SJCRH30 (cell line): ENCODE results near the gene UTF1. TPM values are rescaled to one million over a fixed set of nuclear protein-coding genes. Genes with fewer than 3 reads are reported as not detected.

ENCODE experiments used
- DNase-seq, 2 experiments: peaks; one replicate each; pipeline ENCODE4 v3.0.0-alpha.2; 2015 to 2020
- H3K27ac ChIP-seq: fragments of 250-450 bp; sonication (Bioruptor Pico); 2 replicates; pipeline ENCODE4 v1.5.1; 2020; ENCODE audit warnings: mild to moderate bottlenecking, moderate library complexity
- H3K27me3 ChIP-seq: fragments of 250-450 bp; sonication (Bioruptor Pico); 2 replicates; pipeline ENCODE4 v1.5.1; 2020; ENCODE audit warnings: mild to moderate bottlenecking, moderate library complexity
- H3K36me3 ChIP-seq: fragments of 250-450 bp; sonication (Bioruptor Pico); 2 replicates; pipeline ENCODE4 v1.5.1; 2020; ENCODE audit warnings: mild to moderate bottlenecking, moderate library complexity
- H3K4me1 ChIP-seq: fragments of 250-450 bp; sonication (Bioruptor Pico); 2 replicates; pipeline ENCODE4 v1.5.1; 2020; ENCODE audit warnings: mild to moderate bottlenecking, moderate library complexity
- H3K4me3 ChIP-seq: fragments of 250-450 bp; sonication (Bioruptor Pico); 2 replicates; pipeline ENCODE4 v1.5.1; 2020; ENCODE audit warnings: mild to moderate bottlenecking, moderate library complexity
- H3K9me3 ChIP-seq: fragments of 250-450 bp; sonication (Bioruptor Pico); replicated peaks from 2 replicates; pipeline ENCODE4 v1.5.1; 2020; ENCODE audit warnings: mild to moderate bottlenecking, moderate library complexity
- total RNA-seq: library from RNA; depleted of rRNA; stranded (reverse); fragments of >200 nt; shearing (Covaris generic); gene quantifications from 2 replicates; pipeline ENCODE4 v1.2.3, GENCODE V29; 2014; rRNA removed

UTF1 gene
- total RNA-seq, 1 experiment from 2014 or later: not detected

DNA sequence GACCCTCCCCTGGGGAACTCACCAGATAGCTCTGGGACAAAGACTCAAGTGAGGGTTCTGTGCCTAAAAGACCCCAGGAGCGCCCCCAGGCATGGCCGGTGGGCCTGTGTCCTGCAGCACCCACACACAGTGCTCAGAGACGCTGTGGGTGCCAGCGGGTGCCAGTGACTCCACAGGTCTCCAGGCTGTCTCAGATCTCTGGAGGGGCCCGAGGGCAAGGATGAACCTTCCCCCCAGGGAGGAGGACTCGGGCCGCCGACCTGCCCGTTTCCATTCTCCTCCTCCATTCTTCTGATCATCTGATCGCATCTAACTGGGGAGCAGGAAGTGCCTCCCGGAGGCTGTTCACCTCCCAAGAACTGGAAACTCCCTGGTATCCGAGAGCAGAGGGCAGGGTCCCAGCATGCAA is 45.7 kb downstream of the UTF1 start:
- no peak for DNase-seq
- H3K4me3 ChIP-seq: no peak overlapping the region
- H3K27ac ChIP-seq: no peak overlapping the region
- no peaks in the 10 kb centered on the region for H3K36me3 ChIP-seq
- no peaks in the 10 kb centered on the region for H3K9me3 ChIP-seq
- H3K27me3 ChIP-seq: no peaks in the 10 kb centered on the region
- no peaks in the 10 kb centered on the region for H3K4me1 ChIP-seq

DNA sequence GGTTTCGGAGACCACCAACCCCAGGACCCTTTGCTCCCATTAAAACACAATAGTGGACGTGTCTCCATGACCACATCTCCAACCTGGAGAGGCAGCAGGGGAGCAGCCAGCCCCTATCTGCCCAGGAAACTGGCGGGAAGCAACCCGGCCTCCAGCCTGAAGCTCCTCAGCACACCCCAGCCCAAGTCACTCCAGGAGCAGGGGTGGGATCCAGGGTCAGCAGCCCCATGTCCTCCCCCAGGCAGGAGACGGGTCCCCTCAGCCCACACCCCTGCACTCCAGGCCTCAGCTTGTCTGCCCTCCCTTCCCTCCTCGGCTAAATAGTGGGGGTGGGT is 46.0 kb downstream of the UTF1 start:
- DNase-seq: no peak
- Histone ChIP-seq H3K27me3 (no peaks in the 10 kb centered on the region), H3K4me1 (no peaks in the 10 kb centered on the region), H3K27ac (no peak overlapping the region), H3K4me3 (no peak overlapping the region), H3K9me3 (no peaks in the 10 kb centered on the region), H3K36me3 (no peaks in the 10 kb centered on the region)

DNA sequence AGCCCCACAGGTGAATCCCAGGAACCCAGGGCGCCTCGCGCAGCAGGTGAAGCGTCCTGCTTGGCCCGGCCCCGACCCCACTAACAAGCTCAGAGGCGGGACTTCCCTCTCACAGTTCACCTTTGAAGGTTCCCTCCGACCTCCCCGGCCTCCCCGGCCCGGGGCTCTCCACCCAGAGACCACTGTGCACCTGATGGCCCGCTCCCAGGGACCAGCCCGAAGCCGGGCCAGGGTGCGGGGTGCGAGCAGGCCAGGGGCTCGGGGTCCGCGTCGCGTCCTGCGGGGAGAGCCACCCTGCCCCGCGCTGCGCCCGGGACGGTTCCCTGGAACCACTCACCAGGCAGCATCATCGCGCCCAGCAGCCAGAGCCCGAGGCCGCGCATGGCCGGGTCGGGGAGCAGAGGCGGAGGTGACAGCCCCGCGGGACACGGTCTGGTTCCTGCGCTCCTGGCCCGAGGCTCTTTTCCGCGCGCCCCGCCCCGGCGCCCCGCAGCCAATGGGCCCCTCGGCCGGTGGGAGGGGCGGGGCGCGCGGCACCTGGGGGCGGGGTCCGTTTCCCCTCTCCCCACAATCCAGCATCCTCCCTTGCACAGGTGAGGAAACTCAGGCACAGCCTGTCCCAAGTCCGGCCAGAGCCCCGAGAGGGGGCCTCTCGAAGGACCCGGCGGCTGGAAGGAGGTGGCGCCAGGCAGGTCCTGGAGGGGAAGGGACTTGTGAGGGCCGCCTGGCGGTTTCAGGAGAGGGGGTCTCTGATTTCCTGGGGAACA is 46.6 kb downstream of the UTF1 start, which contains the start of gene ADAM8:
TSS of gene ADAM8 (minus strand) at position 434 of the 767 bp plus-strand sequence. CDS start at position 383, 51 bp downstream.
- H3K36me3 ChIP-seq: no peaks in the 10 kb centered on the region
- no peaks in the 10 kb centered on the region for H3K9me3 ChIP-seq
- no peak for DNase-seq
- no peaks in the 10 kb centered on the region for H3K4me1 ChIP-seq
- no peaks in the 10 kb centered on the region for H3K27me3 ChIP-seq
- no peak within 1 kb of the TSS for H3K4me3 ChIP-seq
- H3K27ac ChIP-seq: no peak within 1 kb of the TSS

DNA sequence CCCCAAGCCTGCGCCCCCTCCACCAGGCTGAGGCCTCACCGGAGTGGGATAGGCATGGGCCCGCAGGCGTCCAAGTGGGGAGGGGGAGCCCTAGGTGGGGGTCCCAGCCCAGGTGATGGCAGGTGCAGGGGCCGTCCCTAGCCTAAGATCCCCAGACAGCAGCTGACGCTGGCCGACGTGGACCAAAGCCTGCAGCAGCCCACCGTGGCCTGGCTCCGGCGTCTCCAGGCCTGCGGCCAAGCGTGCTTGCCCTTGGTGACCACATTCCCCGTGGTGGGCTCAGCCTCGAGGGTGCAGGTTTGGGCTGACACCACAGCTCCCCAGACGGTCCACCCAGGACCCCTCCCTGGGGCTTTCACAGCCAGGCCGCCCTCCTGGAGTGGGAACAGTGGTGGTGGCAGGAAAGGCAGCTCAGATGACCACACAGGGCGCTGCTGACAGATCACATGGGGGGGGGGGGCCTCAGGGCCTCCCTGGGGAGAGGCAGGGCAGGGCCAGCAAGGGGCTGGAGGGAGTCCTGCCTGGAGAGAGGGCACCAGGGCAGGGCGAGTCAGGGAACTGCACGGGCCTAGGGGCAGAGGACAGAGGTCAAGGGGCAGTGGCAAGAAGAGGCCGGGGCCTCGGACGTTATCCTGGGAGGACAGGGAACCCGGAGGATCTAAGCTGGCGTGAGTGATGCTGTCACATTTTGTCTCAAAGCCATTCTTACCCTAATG is 47.4 kb downstream of the UTF1 start:
- no peaks in the 10 kb centered on the region for H3K9me3 ChIP-seq
- no peaks in the 10 kb centered on the region for H3K27me3 ChIP-seq
- H3K4me3 ChIP-seq: no peak overlapping the region

GRCh38 chr10:133277993-133278576 is 48.1 kb downstream of the UTF1 start:
- Histone ChIP-seq H3K4me1 (no peaks in the 10 kb centered on the region), H3K36me3 (no peaks in the 10 kb centered on the region), H3K4me3 (no peak overlapping the region), H3K27ac (no peak overlapping the region), H3K27me3 (no peaks in the 10 kb centered on the region), H3K9me3 (no peaks in the 10 kb centered on the region)
- DNase-seq: no peak

More for the DNA sequence above, 47.4 kb downstream of the UTF1 start:
- Histone ChIP-seq H3K27ac (no peak overlapping the region), H3K4me1 (no peaks in the 10 kb centered on the region), H3K36me3 (no peaks in the 10 kb centered on the region)
- no peak for DNase-seq

GRCh38 chr10:133278577-133279265 is 48.7 kb downstream of the UTF1 start:
- Histone ChIP-seq H3K4me3 (no peak overlapping the region), H3K27ac (no peak overlapping the region), H3K4me1 (no peaks in the 10 kb centered on the region), H3K9me3 (no peaks in the 10 kb centered on the region), H3K36me3 (no peaks in the 10 kb centered on the region), H3K27me3 (no peaks in the 10 kb centered on the region)
- no peak for DNase-seq

- Histone ChIP-seq H3K4me3 (no peak overlapping the region), H3K9me3 (no peaks in the 10 kb centered on the region), H3K27me3 (no peaks in the 10 kb centered on the region), H3K4me1 (no peaks in the 10 kb centered on the region), H3K27ac (no peak overlapping the region), H3K36me3 (no peaks in the 10 kb centered on the region)
- no peak for DNase-seq
Measured at GRCh38 chr10:133279326-133280226, 49.6 kb downstream of the UTF1 start.

- Histone ChIP-seq H3K4me1 (no peaks in the 10 kb centered on the region), H3K9me3 (no peaks in the 10 kb centered on the region), H3K27ac (no peak overlapping the region), H3K27me3 (no peaks in the 10 kb centered on the region), H3K4me3 (no peak overlapping the region), H3K36me3 (no peaks in the 10 kb centered on the region)
- DNase-seq: no peak
Measured at GRCh38 chr10:133280391-133281059, 50.5 kb downstream of the UTF1 start.

DNA sequence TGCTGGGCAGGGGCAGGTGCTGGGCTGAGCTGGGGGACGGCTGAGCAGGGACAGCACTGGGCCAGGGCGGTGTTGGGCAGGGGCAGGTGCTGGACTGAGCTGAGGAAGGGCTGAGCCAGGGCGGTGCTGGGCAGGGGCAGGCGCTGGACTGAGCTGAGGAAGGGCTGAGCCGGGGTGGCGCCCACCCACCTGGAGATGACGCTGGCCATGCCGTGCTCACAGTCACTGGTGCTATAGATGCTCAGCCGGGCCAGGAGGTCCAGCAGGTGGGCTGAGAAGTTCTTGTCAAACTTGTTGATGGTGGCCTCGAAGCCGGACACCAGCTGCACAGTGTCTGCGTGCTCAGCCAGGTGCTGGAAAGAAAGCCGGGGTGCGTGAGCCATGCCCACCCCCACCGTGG is 51.1 kb downstream of the UTF1 start:
- no peak overlapping the region for H3K4me3 ChIP-seq
- DNase-seq: no peak
- H3K4me1 ChIP-seq: no peaks in the 10 kb centered on the region
- H3K9me3 ChIP-seq: no peaks in the 10 kb centered on the region
- H3K27me3 ChIP-seq: no peaks in the 10 kb centered on the region
- no peaks in the 10 kb centered on the region for H3K36me3 ChIP-seq
- H3K27ac ChIP-seq: no peak overlapping the region

Other genes with a start within 250 kb of the UTF1 start
- 0.81 and 1.0 TPM in 2 replicates for gene ADGRA1, start 142.3 kb upstream of the UTF1 start, total RNA-seq
- 1.1 TPM in 1 of 2 replicates, not detected in the other for gene KNDC1, start 70.0 kb upstream of the UTF1 start, total RNA-seq
- 0.10 and 0.26 TPM in 2 replicates for gene VENTX, start 7.6 kb downstream of the UTF1 start, total RNA-seq
- gene ADAM8, start 46.7 kb downstream of the UTF1 start, total RNA-seq: 0.56 and 0.67 TPM in 2 replicates
- gene TUBGCP2, start 78.7 kb downstream of the UTF1 start, total RNA-seq: 23.3 and 24.4 TPM in 2 replicates
- 23.9 and 28.5 TPM in 2 replicates for gene ZNF511, start 78.7 kb downstream of the UTF1 start, total RNA-seq
- not detected in 2 replicates for gene CALY, start 106.7 kb downstream of the UTF1 start, total RNA-seq
- gene PRAP1, start 117.2 kb downstream of the UTF1 start, total RNA-seq: not detected in 2 replicates
- gene FUOM, start 127.8 kb downstream of the UTF1 start, total RNA-seq: not detected in 2 replicates
- gene ECHS1, start 143.1 kb downstream of the UTF1 start, total RNA-seq: 63.6 and 65.7 TPM in 2 replicates
- gene PAOX, start 149.0 kb downstream of the UTF1 start, total RNA-seq: not detected in 2 replicates
- 21.7 and 26.4 TPM in 2 replicates for gene MTG1, start 163.9 kb downstream of the UTF1 start, total RNA-seq
- gene SPRN, start 194.4 kb downstream of the UTF1 start, total RNA-seq: not detected in 2 replicates
- 0.13 and 0.34 TPM in 2 replicates for gene SCART1, start 223.7 kb downstream of the UTF1 start, total RNA-seq